HUES64 (cell line): ENCODE measurements around the gene TMPRSS13.
"Not testable (repeated sequence)": the region's sequence is repeated elsewhere in the genome, so short reads cannot be mapped to it uniquely, and the experiment has no call there.

Source experiments
- H3K27ac ChIP-seq: 2 replicates; pipeline ENCODE4 v1.7.0; 2013; ENCODE audit warnings: low read depth, low read length, inconsistent platforms
- H3K27me3 ChIP-seq: 2 replicates; pipeline ENCODE4 v1.6.1; 2013; ENCODE audit warnings: mild to moderate bottlenecking, low read length; ENCODE audit not compliant: insufficient read depth
- H3K36me3 ChIP-seq: 2 replicates; pipeline ENCODE4 v1.6.1; 2013; ENCODE audit warnings: mild to moderate bottlenecking, low read length; ENCODE audit not compliant: insufficient read depth
- H3K4me1 ChIP-seq: 2 replicates; pipeline ENCODE4 v1.6.1; 2013; ENCODE audit warnings: mild to moderate bottlenecking, low read length, moderate library complexity; ENCODE audit not compliant: insufficient read depth
- H3K4me3 ChIP-seq: 2 replicates; pipeline ENCODE4 v1.5.1; 2013; ENCODE audit warnings: mild to moderate bottlenecking, low read length, moderate library complexity
- H3K9ac ChIP-seq: 2 replicates; pipeline ENCODE4 v1.6.1; 2013; ENCODE audit warnings: mild to moderate bottlenecking, low read depth, low read length
- H3K9me3 ChIP-seq: 2 replicates; pipeline ENCODE4 v1.6.1; 2013; ENCODE audit warnings: low read depth, low read length; ENCODE audit not compliant: insufficient read depth
- WGBS: fragments of 150-250, 120-280 bp; methylation state at CpG from one replicate; pipeline ENCODE4 v1.1.7; 2013; ENCODE audit warnings: missing lambda C conversion rate; 5-methylcytosine and 5-hydroxymethylcytosine counted together

Gene TMPRSS13

DNA sequence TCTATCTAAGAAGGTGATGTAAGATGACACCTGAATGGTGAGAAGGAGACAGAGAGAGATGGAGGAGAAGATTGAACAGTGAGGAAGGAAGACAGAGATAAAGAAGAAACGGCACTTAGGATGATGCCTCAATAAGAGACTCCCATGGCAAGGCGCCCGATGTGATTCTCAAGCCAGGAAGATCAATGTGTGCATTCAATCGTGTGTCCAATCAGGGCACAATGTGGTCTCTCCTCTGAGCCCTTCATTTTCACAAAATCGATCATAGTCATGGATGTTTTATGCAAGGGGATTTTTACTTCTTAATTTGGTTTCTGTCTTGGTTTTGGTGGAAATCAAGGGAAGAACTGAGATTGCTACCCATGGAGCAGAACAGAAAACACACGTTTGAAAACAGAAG lies 19.9 kb upstream of the TMPRSS13 start:
- no peaks in the 10 kb centered on the region for H3K9me3 ChIP-seq
- H3K4me3 ChIP-seq, result no peak overlapping the region
- no peaks in the 10 kb centered on the region for H3K4me1 ChIP-seq
- no peaks in the 10 kb centered on the region for H3K27me3 ChIP-seq
- no peak overlapping the region for H3K9ac ChIP-seq
- H3K27ac ChIP-seq, result no peak overlapping the region
- 91% methylated on average over 6 of the region's 6 CpGs for WGBS
- H3K36me3 ChIP-seq, result no peaks in the 10 kb centered on the region

DNA sequence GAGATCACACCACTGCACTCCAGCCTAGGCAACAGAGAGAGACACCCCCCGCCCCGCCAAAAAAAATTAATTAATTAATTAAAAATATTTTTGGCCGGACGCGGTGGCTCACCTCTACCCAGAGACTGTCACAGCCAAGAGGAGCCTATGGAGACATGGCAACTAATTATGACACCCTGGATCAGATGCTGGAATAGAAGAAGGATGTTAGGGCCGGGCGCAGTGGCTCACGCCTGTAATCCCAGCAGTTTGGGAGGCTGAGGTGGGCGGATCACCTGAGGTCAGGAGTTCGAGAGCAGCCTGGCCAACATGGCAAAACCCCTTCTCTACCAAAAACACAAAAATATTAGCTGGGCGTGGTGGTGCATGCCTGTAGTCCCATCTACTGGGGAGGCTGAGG lies 19.3 kb upstream of the TMPRSS13 start:
- not testable (repeated sequence) for H3K36me3 ChIP-seq, H3K27me3 ChIP-seq, H3K4me3 ChIP-seq, H3K27ac ChIP-seq, H3K9me3 ChIP-seq, H3K4me1 ChIP-seq, H3K9ac ChIP-seq
- 94% methylated on average over 8 of the region's 11 CpGs for WGBS

DNA sequence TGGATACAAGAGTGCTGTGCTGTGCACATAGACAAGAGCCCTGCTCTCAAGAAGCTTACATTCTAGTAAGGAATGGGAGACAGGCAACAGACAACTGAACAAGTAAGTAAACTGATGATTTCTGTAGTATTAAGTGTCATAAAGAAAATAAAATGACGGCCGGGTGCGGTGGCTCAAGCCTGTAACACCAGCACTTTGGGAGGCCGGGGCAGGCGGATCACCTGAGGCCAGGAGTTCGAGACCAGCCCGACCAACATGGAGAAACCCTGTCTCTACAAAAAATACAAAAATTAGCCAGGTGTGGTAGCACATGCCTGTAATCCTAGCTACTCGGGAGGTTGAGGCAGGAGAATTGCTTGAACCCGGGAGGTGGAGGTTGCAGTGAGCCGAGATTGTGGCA lies 18.5 kb upstream of the TMPRSS13 start:
- not testable (repeated sequence) for H3K9ac ChIP-seq, H3K9me3 ChIP-seq, H3K4me3 ChIP-seq, H3K4me1 ChIP-seq, H3K36me3 ChIP-seq, H3K27ac ChIP-seq, H3K27me3 ChIP-seq
- WGBS, result 97% methylated on average over 9 of the region's 10 CpGs

DNA sequence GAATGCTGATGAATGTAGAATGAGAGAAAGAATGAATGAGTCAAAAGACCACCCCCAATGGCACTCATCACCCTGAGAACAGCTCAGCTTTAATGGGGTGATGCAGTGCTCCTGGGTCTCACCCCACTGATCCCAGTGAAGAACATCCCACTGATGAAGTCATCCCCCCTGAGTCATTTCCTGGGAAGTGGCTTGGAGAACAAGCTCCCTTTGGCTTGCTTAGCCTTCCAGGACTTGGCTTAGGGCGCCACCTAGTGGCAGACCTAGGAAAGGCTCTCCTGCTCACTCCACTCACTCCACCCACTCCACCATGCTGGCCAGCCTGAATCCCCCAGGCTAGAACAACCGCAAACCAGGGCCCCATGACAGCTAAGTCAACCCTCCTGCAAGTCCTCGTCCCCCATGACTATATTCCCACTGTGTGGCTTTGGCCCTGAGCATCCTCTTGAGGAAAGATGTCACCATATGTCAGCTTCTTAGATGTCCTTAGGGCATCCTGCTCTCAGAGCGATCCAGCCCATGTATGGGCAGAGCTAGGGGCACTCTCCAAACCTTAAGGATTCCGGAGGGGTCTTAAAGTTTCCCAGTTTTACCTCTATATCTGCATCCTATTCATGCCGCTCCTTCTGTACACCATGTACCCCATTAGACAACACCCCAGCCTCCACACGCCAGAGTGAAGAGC lies 17.8 kb upstream of the TMPRSS13 start:
- H3K36me3 ChIP-seq, result no peaks in the 10 kb centered on the region
- H3K27ac ChIP-seq, result no peak overlapping the region
- H3K4me1 ChIP-seq, result no peaks in the 10 kb centered on the region
- WGBS, result 55% methylated on average over 7 of the region's 7 CpGs
- no peak overlapping the region for H3K9ac ChIP-seq
- no peaks in the 10 kb centered on the region for H3K27me3 ChIP-seq
- H3K4me3 ChIP-seq, result no peak overlapping the region
- no peaks in the 10 kb centered on the region for H3K9me3 ChIP-seq

DNA sequence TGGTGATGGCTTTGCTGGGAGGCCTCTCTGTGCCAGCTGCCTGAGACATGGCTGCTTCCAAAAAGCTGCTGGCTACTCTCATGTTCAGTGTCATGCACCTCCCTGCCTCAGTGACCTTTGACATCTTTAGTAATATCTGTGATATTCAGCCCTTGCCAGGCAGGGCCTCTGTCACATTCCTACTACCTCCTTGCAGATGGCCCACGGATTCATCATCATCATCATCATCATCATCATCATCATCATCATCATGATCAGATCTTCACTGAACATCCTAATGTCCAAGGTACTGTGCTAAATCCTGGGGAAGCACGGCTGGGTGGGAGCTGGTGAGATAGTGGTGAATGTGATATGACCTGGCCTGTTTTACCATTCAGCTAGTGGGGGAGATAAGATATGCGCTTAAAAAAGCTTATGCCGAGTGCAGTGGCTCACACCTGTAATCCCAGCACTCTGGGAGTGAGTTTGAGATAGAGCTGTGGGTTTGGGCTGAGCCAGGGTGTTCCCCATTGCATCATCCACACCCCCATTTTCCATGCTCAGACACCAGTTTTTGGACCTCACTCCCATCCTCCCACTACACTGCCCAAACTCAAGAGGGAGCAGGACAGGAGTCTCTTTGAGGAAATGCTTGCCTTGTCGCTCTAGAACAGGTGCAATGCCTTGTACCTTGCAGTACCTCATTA lies 17.1 kb upstream of the TMPRSS13 start:
- Histone ChIP-seq H3K4me3 (no peak overlapping the region), H3K27ac (no peak overlapping the region), H3K9ac (no peak overlapping the region), H3K36me3 (no peaks in the 10 kb centered on the region), H3K4me1 (no peaks in the 10 kb centered on the region), H3K27me3 (no peaks in the 10 kb centered on the region), H3K9me3 (no peaks in the 10 kb centered on the region)
- 77% methylated on average over 5 of the region's 5 CpGs for WGBS

DNA sequence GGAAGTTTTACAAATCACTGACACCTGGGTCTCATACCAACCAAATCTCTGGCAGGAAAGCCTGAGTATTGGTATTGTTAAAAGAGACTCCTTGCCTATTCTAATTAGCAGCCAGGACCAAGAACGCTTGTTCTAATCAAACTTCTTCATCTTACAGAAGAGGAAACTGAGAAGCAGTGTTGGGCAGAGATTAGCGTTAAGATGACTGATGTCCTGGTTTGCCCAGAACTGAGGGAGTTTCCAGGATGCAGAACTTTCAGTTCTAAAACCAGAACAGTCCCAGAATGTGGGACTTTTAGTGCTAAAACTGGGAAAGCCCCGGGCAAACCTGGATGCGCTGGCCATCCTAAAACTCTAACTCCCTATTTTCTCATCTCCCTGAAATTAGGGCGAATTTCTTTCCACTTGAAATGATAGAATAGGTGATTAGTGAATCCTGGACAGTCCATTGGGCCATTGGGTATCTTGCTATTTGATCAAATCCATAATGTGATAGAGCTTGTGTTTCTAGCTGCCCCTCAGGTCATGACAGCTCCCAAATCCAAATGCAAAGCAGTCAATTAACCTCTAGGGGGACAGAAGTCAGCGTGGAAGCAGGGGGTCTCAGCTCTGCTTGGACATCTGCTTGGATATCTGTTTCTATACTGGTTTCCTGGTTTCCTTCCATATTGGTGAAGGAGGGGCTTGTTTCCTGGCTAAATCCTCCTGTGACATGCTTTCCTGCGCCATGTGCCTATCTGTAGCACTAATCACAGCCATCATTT lies 16.0 kb upstream of the TMPRSS13 start:
- Histone ChIP-seq H3K27ac (no peak overlapping the region), H3K36me3 (no peaks in the 10 kb centered on the region), H3K9me3 (no peaks in the 10 kb centered on the region), H3K27me3 (no peaks in the 10 kb centered on the region), H3K4me1 (no peaks in the 10 kb centered on the region), H3K9ac (no peak overlapping the region), H3K4me3 (no peak overlapping the region)
- 82% methylated on average over 4 of the region's 7 CpGs for WGBS

DNA sequence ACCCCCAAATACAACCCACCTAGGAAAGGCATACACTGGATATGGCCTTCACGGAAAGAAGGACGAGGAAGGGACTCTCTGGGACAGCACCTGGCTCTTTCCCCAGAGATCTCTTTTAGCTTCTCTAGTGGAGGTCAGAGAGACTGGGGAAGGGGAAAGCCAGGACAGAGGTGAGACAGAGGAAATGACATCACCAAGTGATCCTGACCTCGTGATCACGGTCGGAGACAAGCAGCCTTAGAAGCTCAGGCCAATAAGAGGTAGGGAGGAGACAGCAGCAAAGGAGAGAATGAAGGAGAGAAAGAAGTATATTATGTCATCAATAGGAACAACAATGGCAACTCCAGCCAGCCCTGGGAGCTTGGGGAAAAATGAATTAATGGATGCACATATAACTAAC lies 15.4 kb upstream of the TMPRSS13 start:
- H3K4me1 ChIP-seq, result no peaks in the 10 kb centered on the region
- no peak overlapping the region for H3K4me3 ChIP-seq
- H3K9me3 ChIP-seq, result no peaks in the 10 kb centered on the region
- H3K9ac ChIP-seq, result no peak overlapping the region
- no peaks in the 10 kb centered on the region for H3K27me3 ChIP-seq
- no peak overlapping the region for H3K27ac ChIP-seq
- WGBS, result 90% methylated on average over 5 of the region's 5 CpGs
- H3K36me3 ChIP-seq, result no peaks in the 10 kb centered on the region

DNA sequence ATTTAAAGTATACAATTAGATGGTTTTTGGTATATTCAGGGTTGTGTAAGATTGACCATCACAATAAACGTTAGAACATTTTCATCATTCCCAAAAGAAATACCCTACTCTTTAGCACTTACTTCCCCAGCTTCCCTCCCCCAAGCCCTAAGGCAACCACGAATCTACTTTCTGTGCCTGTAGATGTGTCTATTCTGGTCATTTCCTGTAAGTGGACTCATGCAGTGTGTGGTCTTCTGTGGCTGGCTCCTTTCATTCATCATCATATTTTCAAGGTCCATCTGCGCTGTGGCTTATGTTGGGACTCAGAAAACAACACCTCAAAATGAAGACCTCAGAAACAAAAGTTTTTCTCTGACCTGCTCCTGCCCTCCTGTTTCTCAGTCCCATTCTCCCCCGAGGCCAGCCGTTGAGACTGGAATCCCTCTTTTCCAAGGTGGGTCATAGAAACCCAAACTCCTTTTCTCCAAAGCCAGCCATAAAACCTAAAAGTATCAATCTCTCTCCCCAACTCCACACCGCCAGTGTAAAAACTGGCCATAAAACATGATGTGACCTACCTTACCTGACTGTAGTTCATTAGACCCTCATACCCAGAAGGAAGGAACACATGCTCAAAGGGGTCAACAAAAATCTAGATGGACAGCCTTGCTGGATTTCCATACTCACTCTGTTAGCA lies 12.9 kb upstream of the TMPRSS13 start:
- WGBS, result 89% methylated on average over 5 of the region's 6 CpGs
- H3K4me1 ChIP-seq, result no peaks in the 10 kb centered on the region
- no peak overlapping the region for H3K27ac ChIP-seq

DNA sequence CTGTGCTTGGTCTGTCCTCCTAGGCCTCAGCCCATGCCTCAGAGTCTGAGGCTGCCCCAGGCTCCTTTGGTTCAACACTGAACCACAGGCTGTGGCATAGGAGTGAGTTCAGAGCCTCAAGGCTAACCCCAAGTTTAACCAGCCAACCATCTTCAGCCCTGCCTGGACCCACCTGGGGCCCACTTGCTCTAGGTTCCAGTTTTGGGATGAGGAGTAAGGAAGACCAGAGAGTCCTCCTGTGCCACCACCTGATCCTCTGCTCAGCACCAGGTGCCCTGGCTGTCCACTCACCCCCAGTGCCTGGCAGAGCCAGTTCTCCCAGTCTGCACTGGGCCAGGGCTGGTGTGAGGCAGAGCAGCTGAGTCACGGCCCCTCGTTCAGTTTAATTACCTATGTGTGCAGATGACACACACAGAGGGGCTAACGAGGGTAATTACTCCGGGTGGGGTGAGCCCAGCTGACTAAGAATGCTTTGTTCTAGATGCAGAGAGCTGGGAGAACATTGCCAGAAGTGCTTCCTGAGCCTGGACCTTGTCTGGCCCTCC lies 12.0 kb upstream of the TMPRSS13 start:
- no peaks in the 10 kb centered on the region for H3K27me3 ChIP-seq
- H3K36me3 ChIP-seq, result no peaks in the 10 kb centered on the region
- no peaks in the 10 kb centered on the region for H3K4me1 ChIP-seq
- no peak overlapping the region for H3K4me3 ChIP-seq
- no peak overlapping the region for H3K27ac ChIP-seq
- WGBS, result 87% methylated on average over 4 of the region's 4 CpGs
- no peaks in the 10 kb centered on the region for H3K9me3 ChIP-seq
- no peak overlapping the region for H3K9ac ChIP-seq

More for the DNA sequence above, 12.9 kb upstream of the TMPRSS13 start:
- Histone ChIP-seq H3K9ac (no peak overlapping the region), H3K4me3 (no peak overlapping the region), H3K36me3 (no peaks in the 10 kb centered on the region), H3K27me3 (no peaks in the 10 kb centered on the region), H3K9me3 (no peaks in the 10 kb centered on the region)

DNA sequence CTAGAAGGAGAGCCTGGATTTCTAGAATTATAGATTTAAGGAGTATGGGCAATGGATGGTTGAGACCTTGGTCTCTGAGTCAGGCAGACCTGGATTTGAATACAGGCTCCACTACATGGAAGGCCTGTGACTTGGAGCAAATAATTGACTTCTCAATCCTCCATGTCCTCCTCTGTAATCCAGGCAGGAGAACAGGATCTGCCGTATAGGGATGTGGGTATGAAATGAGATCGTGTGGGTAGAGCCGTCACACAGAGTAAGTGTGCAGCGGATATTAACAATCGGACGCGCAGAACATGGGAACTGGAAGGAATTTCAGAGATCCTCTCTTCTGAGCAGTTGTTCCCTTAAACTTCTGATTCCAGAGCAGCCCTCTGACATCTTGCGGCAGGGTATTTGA lies 11.5 kb upstream of the TMPRSS13 start:
- H3K4me3 ChIP-seq, result no peak overlapping the region
- no peaks in the 10 kb centered on the region for H3K9me3 ChIP-seq
- 95% methylated on average over 8 of the region's 8 CpGs for WGBS
- H3K27ac ChIP-seq, result no peak overlapping the region
- no peak overlapping the region for H3K9ac ChIP-seq
- H3K4me1 ChIP-seq, result no peaks in the 10 kb centered on the region
- H3K36me3 ChIP-seq, result no peaks in the 10 kb centered on the region
- H3K27me3 ChIP-seq, result no peaks in the 10 kb centered on the region

DNA sequence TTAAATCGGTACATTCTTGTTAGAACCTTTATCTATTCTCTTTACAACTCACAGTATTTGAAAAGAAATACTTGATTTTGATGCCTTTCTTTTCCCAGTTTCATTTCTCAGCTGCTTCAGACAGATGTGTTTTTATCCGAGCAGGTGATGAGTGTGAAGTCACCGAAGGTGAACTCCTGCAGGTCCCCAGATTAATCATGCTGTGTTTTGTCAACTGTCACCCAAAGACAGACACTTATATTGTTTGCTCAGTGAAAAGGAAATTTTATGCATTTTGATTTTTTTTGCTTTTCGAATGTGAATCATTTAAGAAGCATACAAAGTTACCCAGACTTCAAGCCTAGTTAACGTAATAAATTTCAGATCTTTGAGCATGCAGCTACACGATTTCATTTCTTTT lies 7.8 kb upstream of the TMPRSS13 start:
- no peak overlapping the region for H3K27ac ChIP-seq

More for the DNA sequence above, 7.8 kb upstream of the TMPRSS13 start:
- WGBS, result 94% methylated on average over 4 of the region's 6 CpGs
- Histone ChIP-seq H3K27me3 (no peaks in the 10 kb centered on the region), H3K4me1 (peaks cover 7% of the 10 kb centered on the region; the same call in 1 of the 2 replicates), H3K9ac (no peak overlapping the region), H3K9me3 (no peaks in the 10 kb centered on the region), H3K36me3 (no peaks in the 10 kb centered on the region), H3K4me3 (no peak overlapping the region)
